Measurements from ENCODE around the gene PAX5. TPM values are rescaled to one million over a fixed set of nuclear protein-coding genes. Genes with fewer than 3 reads are reported as not detected.

Gene PAX5
- total RNA-seq, 1 donor from 2014 or later: not detected

GRCh38 chr9:37038302-37038942 lies 4.4 kb upstream of the PAX5 start:
- Histone ChIP-seq H3K27me3 (ENCODE audit: control insufficient read depth in 3 of 3, insufficient read depth in 3 of 3, low read length in 3 of 3) (peaks cover 80 to 91% (median 91%) of the 10 kb centered on the region in 3 donors), H3K4me3 (ENCODE audit: low read length in 3 of 3) (peak overlapping the region in 1 of 3 donors; percentile 82), H3K9ac (ENCODE audit: low read depth in 1 of 3, low read length in 3 of 3) (no peak overlapping the region), H3K4me1 (ENCODE audit: control insufficient read depth in 3 of 3, insufficient read depth in 3 of 3, low read length in 3 of 3) (peaks cover 30 to 36% (median 32%) of the 10 kb centered on the region in 3 donors), H3K9me3 (ENCODE audit: control insufficient read depth in 3 of 3, low read length in 3 of 3) (no peaks in the 10 kb centered on the region), H3K36me3 (ENCODE audit: control insufficient read depth in 3 of 3, insufficient read depth in 3 of 3, low read length in 3 of 3) (no peaks in the 10 kb centered on the region), H3K27ac (ENCODE audit: low read depth, low read length) (no peak overlapping the region)

GRCh38 chr9:37037503-37038301 lies 3.6 kb upstream of the PAX5 start:
- peaks cover 82 to 94% (median 91%) of the 10 kb centered on the region in 3 donors for H3K27me3 ChIP-seq (ENCODE audit: control insufficient read depth in 3 of 3, insufficient read depth in 3 of 3, low read length in 3 of 3)
- peaks cover 30 to 36% (median 32%) of the 10 kb centered on the region in 3 donors for H3K4me1 ChIP-seq (ENCODE audit: control insufficient read depth in 3 of 3, insufficient read depth in 3 of 3, low read length in 3 of 3)
- H3K27ac ChIP-seq (ENCODE audit: low read depth, low read length): no peak overlapping the region
- no peaks in the 10 kb centered on the region for H3K9me3 ChIP-seq (ENCODE audit: control insufficient read depth in 3 of 3, low read length in 3 of 3)
- H3K9ac ChIP-seq (ENCODE audit: low read depth in 1 of 3, low read length in 3 of 3): peak overlapping the region in 2 of 3 donors; percentile 62 to 66
- no peaks in the 10 kb centered on the region for H3K36me3 ChIP-seq (ENCODE audit: control insufficient read depth in 3 of 3, insufficient read depth in 3 of 3, low read length in 3 of 3)
- H3K4me3 ChIP-seq (ENCODE audit: low read length in 3 of 3): peak overlapping the region; percentile 70 to 82 (median 78)

- H3K9me3 ChIP-seq (ENCODE audit: control insufficient read depth in 3 of 3, low read length in 3 of 3): no peaks in the 10 kb centered on the region
- peaks cover 30 to 36% (median 32%) of the 10 kb centered on the region in 3 donors for H3K4me1 ChIP-seq (ENCODE audit: control insufficient read depth in 3 of 3, insufficient read depth in 3 of 3, low read length in 3 of 3)
- H3K9ac ChIP-seq (ENCODE audit: low read depth in 1 of 3, low read length in 3 of 3): peak overlapping the region; percentile 51 to 66 (median 62)
- H3K36me3 ChIP-seq (ENCODE audit: control insufficient read depth in 3 of 3, insufficient read depth in 3 of 3, low read length in 3 of 3): no peaks in the 10 kb centered on the region
- peaks cover 86 to 97% (median 97%) of the 10 kb centered on the region in 3 donors for H3K27me3 ChIP-seq (ENCODE audit: control insufficient read depth in 3 of 3, insufficient read depth in 3 of 3, low read length in 3 of 3)
- H3K27ac ChIP-seq (ENCODE audit: low read depth, low read length): no peak overlapping the region
- peak overlapping the region; percentile 70 to 82 (median 78) for H3K4me3 ChIP-seq (ENCODE audit: low read length in 3 of 3)
Measured at GRCh38 chr9:37036776-37037502, 2.9 kb upstream of the PAX5 start.

- no peaks in the 10 kb centered on the region for H3K9me3 ChIP-seq (ENCODE audit: control insufficient read depth in 3 of 3, low read length in 3 of 3)
- H3K27ac ChIP-seq (ENCODE audit: low read depth, low read length): no peak overlapping the region
- H3K4me3 ChIP-seq (ENCODE audit: low read length in 3 of 3): peak overlapping the region; percentile 70 to 82 (median 78)
- H3K4me1 ChIP-seq (ENCODE audit: control insufficient read depth in 3 of 3, insufficient read depth in 3 of 3, low read length in 3 of 3): peaks cover 30 to 36% (median 32%) of the 10 kb centered on the region in 3 donors
- peaks cover 89 to 98% (median 97%) of the 10 kb centered on the region in 3 donors for H3K27me3 ChIP-seq (ENCODE audit: control insufficient read depth in 3 of 3, insufficient read depth in 3 of 3, low read length in 3 of 3)
- peak overlapping the region in 2 of 3 donors; percentile 62 to 66 for H3K9ac ChIP-seq (ENCODE audit: low read depth in 1 of 3, low read length in 3 of 3)
- H3K36me3 ChIP-seq (ENCODE audit: control insufficient read depth in 3 of 3, insufficient read depth in 3 of 3, low read length in 3 of 3): no peaks in the 10 kb centered on the region
Measured at GRCh38 chr9:37036371-37036775, 2.3 kb upstream of the PAX5 start.

GRCh38 chr9:37035648-37036370 lies 1.7 kb upstream of the PAX5 start:
- peak overlapping the region in 2 of 3 donors; percentile 29 to 82 for H3K4me3 ChIP-seq (ENCODE audit: low read length in 3 of 3)
- no peak overlapping the region for H3K27ac ChIP-seq (ENCODE audit: low read depth, low read length)
- no peaks in the 10 kb centered on the region for H3K36me3 ChIP-seq (ENCODE audit: control insufficient read depth in 3 of 3, insufficient read depth in 3 of 3, low read length in 3 of 3)
- no peaks in the 10 kb centered on the region for H3K9me3 ChIP-seq (ENCODE audit: control insufficient read depth in 3 of 3, low read length in 3 of 3)
- H3K9ac ChIP-seq (ENCODE audit: low read depth in 1 of 3, low read length in 3 of 3): no peak overlapping the region
- peaks cover 91 to 98% (median 97%) of the 10 kb centered on the region in 3 donors for H3K27me3 ChIP-seq (ENCODE audit: control insufficient read depth in 3 of 3, insufficient read depth in 3 of 3, low read length in 3 of 3)
- peaks cover 30 to 36% (median 32%) of the 10 kb centered on the region in 3 donors for H3K4me1 ChIP-seq (ENCODE audit: control insufficient read depth in 3 of 3, insufficient read depth in 3 of 3, low read length in 3 of 3)

GRCh38 chr9:37034938-37035647 lies 1.0 kb upstream of the PAX5 start:
- no peaks in the 10 kb centered on the region for H3K9me3 ChIP-seq (ENCODE audit: control insufficient read depth in 3 of 3, low read length in 3 of 3)
- peaks cover 32 to 39% (median 32%) of the 10 kb centered on the region in 3 donors for H3K4me1 ChIP-seq (ENCODE audit: control insufficient read depth in 3 of 3, insufficient read depth in 3 of 3, low read length in 3 of 3)
- no peak overlapping the region for H3K27ac ChIP-seq (ENCODE audit: low read depth, low read length)
- H3K36me3 ChIP-seq (ENCODE audit: control insufficient read depth in 3 of 3, insufficient read depth in 3 of 3, low read length in 3 of 3): no peaks in the 10 kb centered on the region
- H3K9ac ChIP-seq (ENCODE audit: low read depth in 1 of 3, low read length in 3 of 3): no peak overlapping the region
- no peak overlapping the region for H3K4me3 ChIP-seq (ENCODE audit: low read length in 3 of 3)
- peaks cover 91 to 98% (median 97%) of the 10 kb centered on the region in 3 donors for H3K27me3 ChIP-seq (ENCODE audit: control insufficient read depth in 3 of 3, insufficient read depth in 3 of 3, low read length in 3 of 3)

- no peak overlapping the region for H3K27ac ChIP-seq (ENCODE audit: low read depth, low read length)
- H3K9me3 ChIP-seq (ENCODE audit: control insufficient read depth in 3 of 3, low read length in 3 of 3): no peaks in the 10 kb centered on the region
- no peak overlapping the region for H3K4me3 ChIP-seq (ENCODE audit: low read length in 3 of 3)
- H3K4me1 ChIP-seq (ENCODE audit: control insufficient read depth in 3 of 3, insufficient read depth in 3 of 3, low read length in 3 of 3): peaks cover 32 to 43% (median 34%) of the 10 kb centered on the region in 3 donors
- H3K27me3 ChIP-seq (ENCODE audit: control insufficient read depth in 3 of 3, insufficient read depth in 3 of 3, low read length in 3 of 3): peaks cover 97 to 100% (median 97%) of the 10 kb centered on the region in 3 donors
- H3K9ac ChIP-seq (ENCODE audit: low read depth in 1 of 3, low read length in 3 of 3): no peak overlapping the region
- no peaks in the 10 kb centered on the region for H3K36me3 ChIP-seq (ENCODE audit: control insufficient read depth in 3 of 3, insufficient read depth in 3 of 3, low read length in 3 of 3)
Measured at GRCh38 chr9:37034305-37034937, 353 bp upstream of the PAX5 start.

GRCh38 chr9:37033141-37033540 lies 927 bp downstream of the PAX5 start:
- Histone ChIP-seq H3K27ac (ENCODE audit: low read depth, low read length) (no peak overlapping the region), H3K9ac (ENCODE audit: low read depth in 1 of 3, low read length in 3 of 3) (no peak overlapping the region), H3K9me3 (ENCODE audit: control insufficient read depth in 3 of 3, low read length in 3 of 3) (peaks cover 0 to 4% (median 0%) of the 10 kb centered on the region in 3 donors), H3K4me1 (ENCODE audit: control insufficient read depth in 3 of 3, insufficient read depth in 3 of 3, low read length in 3 of 3) (peaks cover 30 to 42% (median 34%) of the 10 kb centered on the region in 3 donors), H3K36me3 (ENCODE audit: control insufficient read depth in 3 of 3, insufficient read depth in 3 of 3, low read length in 3 of 3) (no peaks in the 10 kb centered on the region), H3K27me3 (ENCODE audit: control insufficient read depth in 3 of 3, insufficient read depth in 3 of 3, low read length in 3 of 3) (peaks cover 97 to 100% (median 97%) of the 10 kb centered on the region in 3 donors), H3K4me3 (ENCODE audit: low read length in 3 of 3) (no peak overlapping the region)
